CD4-positive, CD25-positive, alpha-beta regulatory T cell (primary cell): Measurements from ENCODE around the gene CHST11. TPM values are rescaled to one million over a fixed set of nuclear protein-coding genes. Genes with fewer than 3 reads are reported as not detected.

Experiments used
- ATAC-seq, 2 donors: fragments of 150-1000 bp; cut with Tn5 transposase; one replicate each; pipeline ENCODE4 v1.10.0; 2021; ENCODE audit warnings: low read depth in 2 of 2, moderate number of reproducible peaks in 2 of 2, moderate library complexity in 1 of 2
- DNase-seq, 3 donors: peaks; one replicate each; pipeline versions ENCODE4 v3.0.0 to v3.0.0-alpha.2; 2012 to 2022; ENCODE audit warnings: mixed read lengths in 1 of 3
- H3K27ac ChIP-seq: one replicate; pipeline ENCODE4 v1.7.0; 2013; ENCODE audit warnings: mild to moderate bottlenecking, low read length; ENCODE audit not compliant: insufficient read depth, poor library complexity, severe bottlenecking
- H3K27me3 ChIP-seq: one replicate; pipeline ENCODE4 v1.7.0; 2013; ENCODE audit warnings: low read length; ENCODE audit not compliant: control insufficient read depth, insufficient read depth
- H3K36me3 ChIP-seq: one replicate; pipeline ENCODE4 v1.7.0; 2013; ENCODE audit warnings: mild to moderate bottlenecking, low read length, moderate library complexity; ENCODE audit not compliant: control insufficient read depth, insufficient read depth
- H3K4me1 ChIP-seq: 2 replicates; pipeline ENCODE4 v1.7.0; 2013; ENCODE audit warnings: mild to moderate bottlenecking, low read length; ENCODE audit not compliant: insufficient read depth, control insufficient read depth, poor library complexity, severe bottlenecking
- H3K4me3 ChIP-seq: one replicate; pipeline ENCODE4 v1.7.0; 2013; ENCODE audit warnings: low read depth, mild to moderate bottlenecking, low read length, moderate library complexity
- H3K9me3 ChIP-seq, 2 experiments: 1 replicate in 1 of 2; 2 replicates in 1 of 2; pipeline ENCODE4 v1.7.0; 2013; ENCODE audit warnings: low read length in 2 of 2, mild to moderate bottlenecking in 1 of 2, moderate library complexity in 1 of 2; ENCODE audit not compliant: control insufficient read depth in 2 of 2
- H3K27ac Mint-ChIP-seq, 3 donors: one replicate each; pipeline ENCODE4 v1.8.0; 2020 to 2022; ENCODE audit warnings: mild to moderate bottlenecking in 3 of 3, mixed read lengths in 3 of 3, moderate library complexity in 2 of 3
- H3K27me3 Mint-ChIP-seq: one replicate; pipeline ENCODE4 v1.8.0; 2022; ENCODE audit warnings: mild to moderate bottlenecking, mixed read lengths
- H3K36me3 Mint-ChIP-seq: one replicate; pipeline ENCODE4 v1.8.0; 2020; ENCODE audit warnings: mixed read lengths
- H3K4me1 Mint-ChIP-seq, 4 donors: one replicate each; pipeline ENCODE4 v1.8.0; 2020 to 2022; ENCODE audit warnings: mixed read lengths in 4 of 4, mild to moderate bottlenecking in 1 of 4
- H3K4me3 Mint-ChIP-seq, 4 donors: one replicate each; pipeline ENCODE4 v1.8.0; 2020 to 2022; ENCODE audit warnings: mild to moderate bottlenecking in 4 of 4, mixed read lengths in 4 of 4, moderate library complexity in 3 of 4
- H3K9me3 Mint-ChIP-seq, 7 donors: one replicate each; pipeline ENCODE4 v1.8.0; 2020 to 2022; ENCODE audit warnings: mixed read lengths in 7 of 7, mild to moderate bottlenecking in 3 of 7, moderate library complexity in 2 of 7
- polyA plus RNA-seq, 4 donors: library from polyadenylated mRNA; unstranded; fragments of 300-500 nt; fragmentation: Illumina TruSeq; gene quantifications; one replicate each; pipeline ENCODE4 v1.2.3, GENCODE V29; 2021
- total RNA-seq: library from RNA; stranded (reverse); gene quantifications from one replicate; pipeline ENCODE4 v1.2.3, GENCODE V29; 2022

CHST11 gene
- total and polyA plus RNA-seq, 5 donors from 2014 or later, result 70.2 to 192 (median 105) TPM

DNA sequence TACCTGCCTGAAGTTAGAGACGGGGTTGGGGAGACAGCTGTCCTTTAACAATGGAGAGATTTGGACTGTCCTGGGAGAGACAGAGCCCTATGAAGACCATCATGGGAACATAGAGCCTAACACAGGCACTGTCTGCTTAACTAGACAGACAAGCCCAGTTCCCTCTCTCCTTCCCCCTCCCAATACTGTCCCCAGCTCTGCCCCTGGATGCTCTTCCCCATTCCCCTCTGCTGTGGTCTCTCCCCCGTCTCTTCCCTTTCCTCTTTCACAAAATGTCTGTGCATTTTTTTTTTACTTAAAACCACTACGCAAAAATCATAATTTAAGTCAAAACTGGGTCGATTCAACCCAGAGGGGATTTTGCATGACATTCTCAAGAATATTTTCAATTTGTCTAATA, 232.9 kb downstream of the CHST11 start:
- Histone ChIP-seq H3K36me3 (peaks cover 15% of the 10 kb centered on the region), H3K27ac (no peak overlapping the region), H3K4me3 (no peak overlapping the region), H3K27me3 (no peaks in the 10 kb centered on the region), H3K9me3 (no peaks in the 10 kb centered on the region), H3K4me1 (peaks cover 41% of the 10 kb centered on the region)
- Mint-ChIP-seq H3K4me3 (peak overlapping the region in 2 of 4 donors; percentile 13 to 21), H3K27me3 (no peaks in the 10 kb centered on the region), H3K4me1 (peaks cover 27 to 85% (median 69%) of the 10 kb centered on the region in 4 donors), H3K36me3 (peaks cover 14% of the 10 kb centered on the region), H3K9me3 (no peaks in the 10 kb centered on the region), H3K27ac (peak overlapping the region in 1 of 3 donors; percentile 11)
- no peak for DNase-seq
- no peak for ATAC-seq

DNA sequence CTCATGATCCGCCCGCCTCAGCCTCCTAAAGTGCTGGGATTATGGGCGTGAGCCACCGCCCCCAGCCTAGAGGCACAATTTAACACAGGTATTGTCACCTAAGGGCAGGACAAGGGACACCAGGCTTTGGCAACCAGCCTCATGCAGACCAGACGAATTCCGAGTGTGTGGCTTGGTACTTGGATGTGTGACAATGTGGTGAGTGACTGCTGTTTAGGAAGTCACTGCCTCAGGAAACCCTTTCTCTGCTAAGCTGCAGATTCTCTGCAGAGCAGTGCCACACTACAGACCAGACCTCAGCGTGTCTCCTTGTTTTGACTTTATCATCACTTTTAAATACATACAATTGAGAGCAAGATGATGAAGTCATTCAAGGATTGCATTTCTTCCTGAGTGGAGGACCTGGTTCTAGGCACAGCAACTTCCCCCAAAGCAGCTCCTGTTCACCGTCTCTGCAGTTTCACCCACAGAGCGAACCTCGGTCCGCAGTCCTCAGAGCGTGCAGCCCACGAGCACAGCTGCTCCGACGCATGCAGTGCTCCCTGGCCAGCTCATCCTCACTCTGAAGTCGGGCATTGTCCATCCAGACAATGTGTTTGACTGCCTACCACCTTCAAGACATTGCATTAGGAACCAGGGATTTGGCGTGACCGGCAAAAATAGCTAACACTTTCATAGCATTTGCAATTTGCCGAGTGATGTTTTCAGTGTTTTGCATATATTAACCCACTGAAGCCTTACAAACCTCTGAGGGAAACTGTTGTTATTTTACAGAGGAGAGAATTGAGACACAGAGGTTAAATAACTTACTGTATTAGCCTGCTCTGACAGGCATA, 235.2 kb downstream of the CHST11 start:
- Histone ChIP-seq H3K4me1 (peaks cover 49% of the 10 kb centered on the region), H3K36me3 (peaks cover 15% of the 10 kb centered on the region), H3K4me3 (no peak overlapping the region), H3K9me3 (no peaks in the 10 kb centered on the region), H3K27ac (no peak overlapping the region), H3K27me3 (no peaks in the 10 kb centered on the region)
- Mint-ChIP-seq H3K9me3 (no peaks in the 10 kb centered on the region), H3K36me3 (peaks cover 14% of the 10 kb centered on the region), H3K27me3 (no peaks in the 10 kb centered on the region), H3K4me1 (peaks cover 30 to 82% (median 64%) of the 10 kb centered on the region in 4 donors), H3K27ac (no peak overlapping the region), H3K4me3 (no peak overlapping the region)
- DNase-seq (no peak), ATAC-seq (no peak)

DNA sequence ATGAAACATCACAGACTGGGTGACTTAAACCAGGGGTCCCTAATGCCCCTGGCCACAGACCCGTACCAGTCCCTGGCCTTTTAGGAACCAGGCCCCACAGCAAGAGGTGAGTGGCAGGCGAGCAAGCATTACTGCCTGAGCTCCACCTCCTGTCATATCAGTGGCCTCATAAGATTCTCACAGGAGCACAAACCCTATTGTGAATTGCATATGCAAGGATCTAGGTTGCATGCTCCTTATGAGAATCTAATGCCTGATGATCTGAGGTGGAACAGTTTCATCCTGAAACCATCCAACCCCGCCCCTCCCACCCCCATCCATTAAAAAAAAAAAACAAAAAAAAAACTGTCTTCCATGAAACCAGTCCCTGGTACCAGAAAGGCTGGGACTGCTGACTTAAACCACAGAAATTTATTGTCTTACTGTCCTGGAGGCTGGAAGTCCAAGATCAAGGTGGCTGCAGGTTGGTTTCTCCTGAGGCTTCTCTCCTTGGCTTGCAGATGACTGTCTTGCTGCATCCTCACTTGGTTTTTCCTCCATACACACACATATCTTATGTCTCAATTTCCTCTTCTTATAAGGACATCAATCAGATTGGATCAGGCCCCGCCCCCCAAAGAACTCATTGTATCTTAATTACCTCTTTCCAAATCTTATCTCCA, 235.9 kb downstream of the CHST11 start:
- Mint-ChIP-seq H3K9me3 (no peaks in the 10 kb centered on the region), H3K27ac (peak overlapping the region; percentile 47 to 92 (median 85)), H3K4me3 (peak overlapping the region in 1 of 4 donors; percentile 25), H3K4me1 (peaks cover 26 to 82% (median 62%) of the 10 kb centered on the region in 4 donors), H3K36me3 (peaks cover 14% of the 10 kb centered on the region), H3K27me3 (no peaks in the 10 kb centered on the region)
- ATAC-seq, result no peak
- Histone ChIP-seq H3K4me1 (peaks cover 41% of the 10 kb centered on the region), H3K27me3 (no peaks in the 10 kb centered on the region), H3K27ac (no peak overlapping the region), H3K9me3 (no peaks in the 10 kb centered on the region), H3K36me3 (peaks cover 19% of the 10 kb centered on the region), H3K4me3 (no peak overlapping the region)
- no peak for DNase-seq

DNA sequence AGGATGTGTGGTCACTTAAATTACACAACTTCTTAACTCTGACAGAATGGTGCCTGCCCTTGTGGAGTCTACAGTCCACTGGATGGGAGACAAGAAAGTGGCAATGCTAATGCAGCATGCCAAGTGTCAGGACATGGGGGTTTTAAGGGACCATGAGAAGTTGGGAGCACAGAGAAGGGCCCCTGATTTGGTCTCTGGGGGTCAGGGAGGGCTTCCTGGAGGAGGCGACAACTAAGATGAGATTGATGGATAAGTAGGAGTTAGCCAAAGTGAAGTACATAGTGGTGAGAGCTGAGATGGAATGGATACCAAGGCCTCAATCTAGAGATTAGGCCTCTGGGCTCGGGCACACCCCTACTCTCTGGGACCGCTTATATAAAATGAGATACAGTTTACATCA, 236.7 kb downstream of the CHST11 start:
- H3K27ac ChIP-seq, result no peak overlapping the region
- Mint-ChIP-seq H3K4me1 (peaks cover 18 to 82% (median 62%) of the 10 kb centered on the region in 4 donors), H3K9me3 (no peaks in the 10 kb centered on the region), H3K27me3 (no peaks in the 10 kb centered on the region), H3K36me3 (peaks cover 19% of the 10 kb centered on the region), H3K4me3 (peak overlapping the region in 2 of 4 donors; percentile 9 to 57), H3K27ac (peak overlapping the region; percentile 47 to 92 (median 85))
- H3K4me1 ChIP-seq, result peaks cover 33% of the 10 kb centered on the region
- H3K27me3 ChIP-seq, result no peaks in the 10 kb centered on the region
- DNase-seq (no peak), ATAC-seq (no peak)
- no peaks in the 10 kb centered on the region for H3K9me3 ChIP-seq
- H3K4me3 ChIP-seq, result no peak overlapping the region
- peaks cover 19% of the 10 kb centered on the region for H3K36me3 ChIP-seq

DNA sequence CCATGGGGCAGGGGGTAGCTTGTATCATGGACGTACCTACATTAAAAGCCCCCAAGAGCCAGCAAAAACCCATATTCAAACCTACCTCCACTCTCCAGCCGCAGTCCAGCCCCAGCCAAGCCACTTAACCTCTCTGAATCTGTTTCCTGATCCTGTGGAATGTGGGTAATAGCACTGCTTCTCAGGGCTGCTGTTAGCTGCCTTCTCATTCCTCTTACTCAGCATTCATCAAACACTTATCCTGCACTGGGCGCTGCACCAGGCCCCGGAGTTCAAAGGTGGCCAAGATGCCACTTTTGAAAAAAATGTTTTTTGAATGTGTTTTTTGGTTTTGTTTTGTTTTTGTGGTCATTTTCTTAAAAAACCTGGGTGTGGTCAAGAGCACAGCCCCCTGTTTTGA, 237.4 kb downstream of the CHST11 start:
- Histone ChIP-seq H3K27ac (peak overlapping the region; percentile 48), H3K27me3 (no peaks in the 10 kb centered on the region), H3K36me3 (peaks cover 19% of the 10 kb centered on the region), H3K4me3 (no peak overlapping the region), H3K4me1 (peaks cover 35% of the 10 kb centered on the region), H3K9me3 (no peaks in the 10 kb centered on the region)
- Mint-ChIP-seq H3K4me3 (peak overlapping the region in 2 of 4 donors; percentile 57 to 66), H3K4me1 (peaks cover 14 to 80% (median 59%) of the 10 kb centered on the region in 4 donors), H3K9me3 (no peaks in the 10 kb centered on the region), H3K36me3 (peaks cover 19% of the 10 kb centered on the region), H3K27ac (peak overlapping the region; percentile 47 to 85 (median 53)), H3K27me3 (no peaks in the 10 kb centered on the region)
- ATAC-seq, result no peak
- DNase-seq, result no peak

DNA sequence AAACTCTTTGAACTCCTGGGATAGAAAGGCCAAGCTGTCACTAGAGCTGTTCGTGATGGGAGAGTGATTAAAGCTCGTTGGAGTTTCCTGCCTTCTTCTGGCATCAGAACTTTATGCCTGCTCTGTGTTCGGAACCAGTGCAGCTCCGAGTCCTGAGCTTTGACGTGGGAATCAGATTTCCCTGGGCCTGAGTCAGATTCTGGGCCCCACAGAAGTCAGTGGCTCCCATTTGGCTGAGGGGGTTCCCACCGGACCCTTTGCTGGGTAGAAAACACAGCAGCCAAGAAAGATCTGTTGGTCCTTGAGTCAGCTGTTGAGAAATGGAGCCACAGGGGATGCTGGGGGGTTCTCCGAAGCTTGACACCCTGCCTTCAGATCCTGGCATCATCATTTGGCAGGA, 238.0 kb downstream of the CHST11 start:
- no peaks in the 10 kb centered on the region for H3K27me3 Mint-ChIP-seq
- Histone ChIP-seq H3K9me3 (no peaks in the 10 kb centered on the region), H3K4me3 (peak overlapping the region; percentile 22), H3K36me3 (peaks cover 16% of the 10 kb centered on the region), H3K27ac (peak overlapping the region; percentile 48), H3K4me1 (peaks cover 40% of the 10 kb centered on the region), H3K27me3 (no peaks in the 10 kb centered on the region)
- peak overlapping the region in 2 of 3 donors; percentile 33 to 85 for H3K27ac Mint-ChIP-seq
- peaks cover 18 to 80% (median 61%) of the 10 kb centered on the region in 4 donors for H3K4me1 Mint-ChIP-seq
- H3K4me3 Mint-ChIP-seq, result peak overlapping the region in 2 of 4 donors; percentile 63 to 67
- peaks cover 19% of the 10 kb centered on the region for H3K36me3 Mint-ChIP-seq
- DNase-seq, result no peak
- no peak for ATAC-seq
- H3K9me3 Mint-ChIP-seq, result no peaks in the 10 kb centered on the region

DNA sequence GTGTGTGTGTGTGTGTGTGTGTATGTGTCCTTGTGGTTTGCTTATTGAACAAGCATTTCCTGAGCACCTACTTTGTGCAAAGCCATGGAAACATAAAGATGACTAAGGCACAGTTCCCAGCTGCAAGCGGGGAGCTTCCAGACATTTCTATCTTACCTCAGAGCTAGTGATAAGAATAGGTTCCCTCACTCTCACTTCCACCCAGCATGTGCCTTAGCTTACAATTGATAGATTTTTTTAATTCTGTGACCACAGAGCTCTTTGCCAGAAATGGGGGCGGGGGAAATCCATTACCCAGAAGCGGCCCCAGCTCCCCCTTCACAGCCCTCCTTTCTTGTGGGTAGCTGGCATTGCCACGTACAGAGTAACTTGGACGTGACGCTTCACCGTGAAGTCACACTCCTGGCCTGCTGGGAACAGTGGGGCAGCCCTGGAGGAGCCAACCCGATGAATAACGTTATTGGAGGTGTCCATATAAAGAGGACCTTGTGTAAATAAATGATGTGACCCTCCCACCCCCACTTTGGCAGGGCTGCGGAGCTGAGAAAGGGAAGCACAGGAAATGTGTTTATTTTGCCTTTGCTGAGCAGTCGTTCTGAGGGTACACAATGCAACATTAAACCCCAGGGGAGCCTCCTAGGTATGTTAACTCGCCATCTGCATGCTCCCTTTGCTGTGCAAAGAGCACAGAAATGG, 238.9 kb downstream of the CHST11 start:
- Histone ChIP-seq H3K4me3 (peak overlapping the region; percentile 52), H3K4me1 (peaks cover 40% of the 10 kb centered on the region), H3K36me3 (peaks cover 15% of the 10 kb centered on the region), H3K27me3 (no peaks in the 10 kb centered on the region), H3K9me3 (no peaks in the 10 kb centered on the region), H3K27ac (peak overlapping the region; percentile 48)
- peak; percentile 70 to 77 for ATAC-seq
- Mint-ChIP-seq H3K27ac (peak overlapping the region; percentile 74 to 88 (median 85)), H3K9me3 (no peaks in the 10 kb centered on the region), H3K27me3 (no peaks in the 10 kb centered on the region), H3K4me3 (peak overlapping the region in 3 of 4 donors; percentile 50 to 67 (median 63)), H3K36me3 (peaks cover 14% of the 10 kb centered on the region), H3K4me1 (peaks cover 22 to 76% (median 59%) of the 10 kb centered on the region in 4 donors)
- peak; percentile 64 to 72 (median 65) for DNase-seq
